GM18499 (cell line): ENCODE measurements around the gene SRCAP.

Experiments used
- ATAC-seq: cut with Tn5 transposase; IDR thresholded peaks from one replicate; pipeline ENCODE4 v1.9.1; 2021; ENCODE audit warnings: moderate number of reproducible peaks; ENCODE audit not compliant: insufficient read depth, unreplicated experiment

Gene SRCAP

DNA sequence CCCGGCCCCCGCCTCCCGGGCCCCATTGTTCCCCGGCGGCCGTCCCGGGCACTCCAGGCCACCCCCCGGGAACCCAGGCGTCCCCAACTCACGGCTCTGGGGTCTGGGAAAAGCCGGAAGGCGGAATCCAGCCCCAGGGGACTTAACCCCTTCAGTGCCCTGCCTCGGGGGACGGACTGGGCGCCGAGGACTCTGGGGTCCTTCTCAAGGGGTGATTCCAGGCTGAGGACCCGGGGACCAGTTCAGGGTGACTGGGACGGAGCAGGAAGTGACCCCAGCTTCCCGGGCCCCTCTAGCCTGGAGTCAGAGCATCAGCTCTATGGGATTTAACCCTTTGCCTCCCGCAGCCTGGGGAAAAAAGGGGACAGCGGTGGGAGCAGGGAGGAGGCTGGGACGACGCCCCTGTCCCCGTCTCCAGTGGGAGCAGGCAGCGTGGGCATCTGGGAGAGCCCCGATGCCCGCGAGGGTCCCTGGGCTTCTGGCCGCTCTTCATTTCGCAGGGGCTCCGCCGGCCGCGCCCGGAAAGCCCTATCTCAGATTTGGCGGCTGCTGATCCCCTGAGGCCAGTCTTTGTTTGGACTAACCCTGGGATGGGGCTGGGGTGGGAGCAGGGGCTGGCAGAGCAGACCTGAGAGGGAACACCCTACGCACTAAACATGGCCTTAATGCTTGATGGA is 88.1 kb downstream of the SRCAP start, which contains the start of gene ZNF629:
Gene ZNF629, minus strand, starts transcription at position 270 of the 677 bp plus-strand sequence. CDS start 2,723 bp downstream, outside the sequence.
- no peak for ATAC-seq

DNA sequence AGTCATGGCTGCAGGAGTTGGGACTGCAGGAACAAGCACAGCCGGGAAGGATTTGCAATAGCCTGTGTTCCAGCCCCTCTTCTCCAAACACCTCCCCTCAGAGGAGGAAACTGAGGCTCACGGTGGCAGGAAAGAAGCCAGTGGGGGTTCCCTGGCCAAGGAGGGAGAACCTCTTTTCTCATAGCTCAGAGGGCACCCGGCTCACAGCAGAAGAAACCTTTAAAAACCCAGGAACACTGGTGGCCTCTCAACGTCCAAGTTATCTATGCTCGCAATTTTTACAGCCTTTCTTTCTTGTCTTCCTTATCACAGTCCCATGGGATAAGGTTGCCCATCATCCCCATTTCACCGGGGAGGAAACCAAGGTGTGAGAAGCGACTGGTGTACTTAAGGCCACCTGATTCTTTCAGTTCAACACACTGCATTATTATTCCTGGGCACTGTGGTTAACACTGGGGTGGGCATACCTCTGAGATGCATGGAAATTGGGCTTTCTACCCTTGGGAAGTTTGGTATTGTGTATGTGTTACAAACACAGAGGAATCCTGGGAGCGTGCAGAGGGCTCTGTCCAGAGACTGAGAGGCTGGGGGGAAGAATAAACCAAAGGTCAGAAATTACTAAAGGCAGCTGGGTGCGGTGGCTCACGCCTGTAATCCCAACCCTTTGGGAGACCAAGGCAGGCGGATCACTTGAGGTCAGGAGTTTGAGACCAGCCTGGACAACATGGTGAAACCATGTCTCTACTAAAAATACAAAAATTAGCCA is 88.8 kb downstream of the SRCAP start:
- no peak for ATAC-seq
